ENCODE data around the gene ADD1. TPM values are rescaled to one million over a fixed set of nuclear protein-coding genes. Genes with fewer than 3 reads are reported as not detected.

Gene ADD1
- total and polyA plus RNA-seq, 7 donors: 124 to 224 (median 176) TPM

DNA sequence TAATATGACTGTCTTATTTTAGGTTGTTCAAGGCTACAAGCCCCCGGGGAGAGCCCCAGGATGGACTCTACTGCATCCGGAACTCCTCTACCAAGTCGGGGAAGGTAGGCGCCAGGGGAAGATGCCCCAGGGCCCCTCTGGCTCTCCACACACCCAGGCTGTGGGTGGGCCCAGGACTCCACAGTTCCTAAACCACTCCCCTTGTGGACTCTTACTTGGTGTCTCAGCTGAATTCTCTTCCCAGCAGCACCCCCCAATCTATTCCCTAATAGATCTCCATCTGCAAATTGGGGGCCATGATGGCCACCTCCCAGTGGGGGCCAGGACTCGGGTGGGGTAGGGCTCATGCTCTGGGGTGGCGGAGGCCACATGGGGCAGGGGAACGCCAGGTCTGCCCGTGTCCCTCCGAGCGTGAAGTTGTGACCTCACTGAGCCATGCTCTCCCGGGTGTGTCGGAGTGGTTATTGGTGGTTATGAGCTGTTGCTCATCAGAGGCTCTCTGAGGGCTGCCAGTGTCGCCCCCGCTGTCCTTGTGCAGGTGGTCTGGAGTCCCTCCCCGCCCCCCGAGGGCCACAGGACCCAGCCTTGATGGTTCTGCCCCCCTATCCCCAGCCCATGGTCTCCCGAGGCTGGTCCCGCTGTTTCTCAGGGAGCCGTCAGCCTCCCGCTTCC, 11.2 kb upstream of the ADD1 start:
- no peak overlapping the region for H3K27ac ChIP-seq
- no peak for ATAC-seq
- H3K4me1 ChIP-seq: peaks cover 3% of the 10 kb centered on the region
- H3K27me3 ChIP-seq (ENCODE audit: insufficient read depth in 3 of 3, low read length in 2 of 3): no peaks in the 10 kb centered on the region
- no peak for TF ChIP-seq CTCF (IDR thresholded peaks at IDR 0.05)
- no peak overlapping the region for H3K4me3 ChIP-seq
- peaks cover 0 to 75% of the 10 kb centered on the region in 2 donors for H3K36me3 ChIP-seq (ENCODE audit: insufficient read depth in 1 of 2, low read depth in 1 of 2)
- intact Hi-C loops (cut with DNase I): no loop called here
- 91 to 96% (median 93%) methylated on average over 19 to 20 of the region's 20 CpGs for WGBS, 3 donors
- no peaks in the 10 kb centered on the region for H3K9me3 ChIP-seq
- DNase-seq: peak in 1 of 2 donors; percentile 45

- WGBS, 3 donors: 92 to 94% (median 93%) methylated on average over 17 to 19 of the region's 19 CpGs
- H3K4me3 ChIP-seq: no peak overlapping the region
- peaks cover 0 to 70% of the 10 kb centered on the region in 2 donors for H3K36me3 ChIP-seq (ENCODE audit: insufficient read depth in 1 of 2, low read depth in 1 of 2)
Measured at GRCh38 chr4:2832981-2833670, 10.5 kb upstream of the ADD1 start.

DNA sequence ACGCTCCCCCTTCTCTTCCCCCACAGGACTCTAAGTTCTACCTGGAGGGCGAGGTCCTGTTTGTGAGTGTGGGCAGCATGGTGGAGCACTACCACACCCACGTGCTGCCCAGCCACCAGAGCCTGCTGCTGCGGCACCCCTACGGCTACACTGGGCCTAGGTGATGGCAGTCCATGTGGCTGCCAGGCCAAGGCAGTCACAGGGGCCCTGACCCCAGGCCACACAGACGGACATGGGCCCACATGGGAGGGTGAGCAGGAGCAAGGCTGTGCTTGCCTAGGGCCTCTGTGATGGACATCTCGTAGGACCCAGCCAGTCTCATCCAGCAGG, 10.0 kb upstream of the ADD1 start:
- Histone ChIP-seq H3K27ac (no peak overlapping the region), H3K9me3 (no peaks in the 10 kb centered on the region), H3K4me1 (peaks cover 6% of the 10 kb centered on the region), H3K27me3 (ENCODE audit: insufficient read depth in 3 of 3, low read length in 2 of 3) (no peaks in the 10 kb centered on the region), H3K4me3 (no peak overlapping the region), H3K36me3 (ENCODE audit: insufficient read depth in 1 of 2, low read depth in 1 of 2) (peaks cover 0 to 66% of the 10 kb centered on the region in 2 donors)
- 93 to 95% (median 93%) methylated on average over 7 of the region's 7 CpGs for WGBS, 3 donors
- no peak for ATAC-seq
- DNase-seq: peak in 1 of 2 donors; percentile 39
- TF ChIP-seq CTCF (IDR thresholded peaks at IDR 0.05): no peak
- intact Hi-C loops (cut with DNase I): no loop called here

More at GRCh38 chr4:2832981-2833670, 10.5 kb upstream of the ADD1 start:
- DNase-seq (peak in 1 of 2 donors; percentile 30), ATAC-seq (no peak)
- TF ChIP-seq CTCF (IDR thresholded peaks at IDR 0.05): no peak
- Histone ChIP-seq H3K9me3 (no peaks in the 10 kb centered on the region), H3K27ac (no peak overlapping the region), H3K27me3 (ENCODE audit: insufficient read depth in 3 of 3, low read length in 2 of 3) (no peaks in the 10 kb centered on the region), H3K4me1 (peaks cover 6% of the 10 kb centered on the region)
- intact Hi-C loops (cut with DNase I): no loop called here

DNA sequence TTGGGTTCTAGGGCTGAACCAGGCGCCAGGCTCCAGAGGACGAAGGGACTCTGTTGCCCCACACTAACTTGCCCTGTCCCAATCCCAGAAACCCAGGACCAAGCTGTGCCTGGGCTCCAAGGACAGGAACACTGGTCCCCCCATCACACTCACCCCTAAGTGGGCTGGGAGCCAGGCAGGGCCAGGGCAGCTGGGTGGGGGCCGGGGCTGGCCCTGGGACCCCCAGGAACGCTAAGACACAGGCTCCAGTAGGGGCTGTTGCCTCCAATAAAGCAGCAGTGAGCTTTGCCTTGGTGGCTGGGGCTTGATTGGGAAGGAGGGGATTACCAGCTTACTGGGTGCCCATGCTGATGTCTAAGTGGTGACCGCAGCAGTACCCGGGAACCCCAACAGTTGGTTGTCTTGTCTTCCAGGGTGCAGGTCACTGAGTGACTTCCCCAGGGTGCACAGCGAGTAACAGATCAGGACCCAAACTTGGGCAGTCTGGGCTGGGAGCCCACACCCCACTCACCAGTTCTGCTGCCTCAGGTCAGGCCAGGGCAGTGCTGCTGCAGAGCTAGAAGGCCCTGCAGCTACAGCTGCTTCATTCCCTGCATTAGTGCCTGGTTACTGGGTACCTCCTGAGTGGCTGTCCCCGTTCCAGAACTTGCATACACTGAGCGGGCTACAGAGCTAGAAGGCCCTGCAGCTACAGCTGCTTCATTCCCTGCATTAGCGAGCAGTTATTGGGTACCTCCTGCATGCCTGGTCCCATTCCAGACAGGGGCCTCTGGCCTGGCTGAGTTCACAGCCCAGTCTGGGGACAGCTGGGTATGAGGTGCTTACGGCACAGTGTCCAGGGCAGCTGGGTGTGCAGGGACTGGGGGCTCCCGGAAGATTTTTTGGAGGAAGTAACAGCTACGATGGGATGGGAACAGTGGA, 9.4 kb upstream of the ADD1 start:
- no peak for TF ChIP-seq CTCF (IDR thresholded peaks at IDR 0.05)
- WGBS, 3 donors: 83 to 85% (median 84%) methylated on average over 13 of the region's 13 CpGs
- DNase-seq (peak in 1 of 2 donors; percentile 42), ATAC-seq (no peak)
- H3K9me3 ChIP-seq: no peaks in the 10 kb centered on the region
- H3K4me1 ChIP-seq: peaks cover 6% of the 10 kb centered on the region
- no peaks in the 10 kb centered on the region for H3K27me3 ChIP-seq (ENCODE audit: insufficient read depth in 3 of 3, low read length in 2 of 3)
- H3K36me3 ChIP-seq (ENCODE audit: insufficient read depth in 1 of 2, low read depth in 1 of 2): peaks cover 0 to 64% of the 10 kb centered on the region in 2 donors
- no peak overlapping the region for H3K27ac ChIP-seq
- intact Hi-C loops (cut with DNase I): no loop called here
- no peak overlapping the region for H3K4me3 ChIP-seq
